PC-3 (cell line): ENCODE measurements around the gene ING2.

Source experiments
- CTCF ChIP-seq: fragments of 300-600 bp; sonication (generic); conservative IDR thresholded peaks from 2 replicates; pipeline ENCODE4 v1.5.1; 2017; ENCODE audit warnings: antibody characterized with exemption, low read depth, mild to moderate bottlenecking, low read length
- EZH2phosphoT487 ChIP-seq: fragments of 300-600 bp; sonication (generic); IDR thresholded peaks from 2 replicates; pipeline ENCODE4 v1.6.1; 2018; ENCODE audit warnings: mild to moderate bottlenecking, antibody characterized with exemption, low read length, borderline replicate concordance

- TF ChIP-seq CTCF: no peak
- TF ChIP-seq EZH2phosphoT487: no peak
These were observed 5.1 kb upstream of the ING2 start for GRCh38 chr4:183499801-183500200.
